ENCODE data around the gene TRIM2.

DNA sequence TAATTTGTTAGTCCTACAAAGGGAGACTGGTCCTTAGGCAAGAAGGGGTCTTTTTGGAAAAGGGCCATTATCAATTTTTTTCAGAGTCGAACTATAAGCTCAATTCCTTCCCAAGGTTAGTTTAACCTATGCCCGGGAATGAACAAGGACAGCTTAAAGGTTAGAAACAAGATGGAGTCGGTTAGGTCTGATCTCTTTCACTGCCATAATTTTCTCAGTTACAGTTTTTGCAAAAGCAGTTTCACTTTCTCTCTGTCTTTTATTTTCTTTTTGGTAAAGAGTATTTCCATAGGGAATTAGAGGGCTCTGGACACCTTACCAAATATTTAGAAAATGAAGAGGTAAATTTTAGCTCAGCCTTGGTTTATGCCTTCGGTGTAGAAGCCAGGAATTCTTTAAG, 64.1 kb downstream of the TRIM2 start:
- TF ChIP-seq, protein P1, sequence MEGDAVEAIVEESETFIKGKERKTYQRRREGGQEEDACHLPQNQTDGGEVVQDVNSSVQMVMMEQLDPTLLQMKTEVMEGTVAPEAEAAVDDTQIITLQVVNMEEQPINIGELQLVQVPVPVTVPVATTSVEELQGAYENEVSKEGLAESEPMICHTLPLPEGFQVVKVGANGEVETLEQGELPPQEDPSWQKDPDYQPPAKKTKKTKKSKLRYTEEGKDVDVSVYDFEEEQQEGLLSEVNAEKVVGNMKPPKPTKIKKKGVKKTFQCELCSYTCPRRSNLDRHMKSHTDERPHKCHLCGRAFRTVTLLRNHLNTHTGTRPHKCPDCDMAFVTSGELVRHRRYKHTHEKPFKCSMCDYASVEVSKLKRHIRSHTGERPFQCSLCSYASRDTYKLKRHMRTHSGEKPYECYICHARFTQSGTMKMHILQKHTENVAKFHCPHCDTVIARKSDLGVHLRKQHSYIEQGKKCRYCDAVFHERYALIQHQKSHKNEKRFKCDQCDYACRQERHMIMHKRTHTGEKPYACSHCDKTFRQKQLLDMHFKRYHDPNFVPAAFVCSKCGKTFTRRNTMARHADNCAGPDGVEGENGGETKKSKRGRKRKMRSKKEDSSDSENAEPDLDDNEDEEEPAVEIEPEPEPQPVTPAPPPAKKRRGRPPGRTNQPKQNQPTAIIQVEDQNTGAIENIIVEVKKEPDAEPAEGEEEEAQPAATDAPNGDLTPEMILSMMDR (conservative IDR thresholded peaks at IDR 0.05; ENCODE audit: low read length) = no peak
- TF ChIP-seq EZH2phosphoT487 (IDR thresholded peaks at IDR 0.05; ENCODE audit: borderline replicate concordance, low read depth, low read length) = no peak
